ENCODE results near the gene POLR3E.
A peak's percentile ranks its signal among the peaks of the same experiment; 100 is the strongest.
"Not testable (repeated sequence)": the region's sequence is repeated elsewhere in the genome, so short reads cannot be mapped to it uniquely, and the experiment has no call there.

Gene POLR3E

GRCh38 chr16:22278441-22279230 is 18.6 kb upstream of the POLR3E start:
- H3K4me3 ChIP-seq (ENCODE audit: low read length), result no peak overlapping the region
- no peak for TF ChIP-seq ZNF274 (IDR thresholded peaks at IDR 0.05; ENCODE audit: low read depth, low read length)

GRCh38 chr16:22282254-22282892 is 14.8 kb upstream of the POLR3E start:
- H3K4me3 ChIP-seq (ENCODE audit: low read length), result no peak overlapping the region
- no peak for TF ChIP-seq ZNF274 (IDR thresholded peaks at IDR 0.05; ENCODE audit: low read depth, low read length)

GRCh38 chr16:22284637-22285036 is 12.6 kb upstream of the POLR3E start:
- no peak for TF ChIP-seq ZNF274 (IDR thresholded peaks at IDR 0.05; ENCODE audit: low read depth, low read length)
- no peak overlapping the region for H3K4me3 ChIP-seq (ENCODE audit: low read length)

GRCh38 chr16:22285080-22285479 is 12.1 kb upstream of the POLR3E start:
- no peak for TF ChIP-seq ZNF274 (IDR thresholded peaks at IDR 0.05; ENCODE audit: low read depth, low read length)
- no peak overlapping the region for H3K4me3 ChIP-seq (ENCODE audit: low read length)

- H3K4me3 ChIP-seq (ENCODE audit: low read length), result no peak overlapping the region
- TF ChIP-seq ZNF274 (IDR thresholded peaks at IDR 0.05; ENCODE audit: low read depth, low read length), result no peak
Observed at GRCh38 chr16:22291020-22291419, 6.2 kb upstream of the POLR3E start.

- no peak for TF ChIP-seq ZNF274 (IDR thresholded peaks at IDR 0.05; ENCODE audit: low read depth, low read length)
- no peak overlapping the region for H3K4me3 ChIP-seq (ENCODE audit: low read length)
Observed at GRCh38 chr16:22291860-22292318, 5.3 kb upstream of the POLR3E start.

- H3K4me3 ChIP-seq (ENCODE audit: low read length), result no peak overlapping the region
- TF ChIP-seq ZNF274 (IDR thresholded peaks at IDR 0.05; ENCODE audit: low read depth, low read length), result no peak
Observed at GRCh38 chr16:22292320-22292719, 4.9 kb upstream of the POLR3E start.

GRCh38 chr16:22293137-22294106 is 3.8 kb upstream of the POLR3E start:
- TF ChIP-seq ZNF274 (IDR thresholded peaks at IDR 0.05; ENCODE audit: low read depth, low read length), result no peak
- no peak overlapping the region for H3K4me3 ChIP-seq (ENCODE audit: low read length)

GRCh38 chr16:22296225-22297113 is 740 bp upstream of the POLR3E start:
- no peak for TF ChIP-seq ZNF274 (IDR thresholded peaks at IDR 0.05; ENCODE audit: low read depth, low read length)
- peak overlapping the region; percentile 93 for H3K4me3 ChIP-seq (ENCODE audit: low read length)

- TF ChIP-seq ZNF274 (IDR thresholded peaks at IDR 0.05; ENCODE audit: low read depth, low read length), result no peak
- peak overlapping the region; percentile 73 for H3K4me3 ChIP-seq (ENCODE audit: low read length)
Observed at GRCh38 chr16:22297871-22298733, 893 bp downstream of the POLR3E start.

- no peak for TF ChIP-seq ZNF274 (IDR thresholded peaks at IDR 0.05; ENCODE audit: low read depth, low read length)
- no peak overlapping the region for H3K4me3 ChIP-seq (ENCODE audit: low read length)
Observed at GRCh38 chr16:22299036-22299435, 1.8 kb downstream of the POLR3E start.

- no peak overlapping the region for H3K4me3 ChIP-seq (ENCODE audit: low read length)
- TF ChIP-seq ZNF274 (IDR thresholded peaks at IDR 0.05; ENCODE audit: low read depth, low read length), result no peak
Observed at GRCh38 chr16:22300427-22301071, 3.3 kb downstream of the POLR3E start.

GRCh38 chr16:22301423-22301822 is 4.2 kb downstream of the POLR3E start:
- H3K4me3 ChIP-seq (ENCODE audit: low read length), result not testable (repeated sequence)
